Measurements from ENCODE around the gene THTPA. TPM values are rescaled to one million over a fixed set of nuclear protein-coding genes. Genes with fewer than 3 reads are reported as not detected.

THTPA gene
- total and polyA plus RNA-seq, 9 of the 15 experiments (the other 6 are each of a cell fraction or from before 2014, with no cell fraction given): 2.4 to 8.7 (median 5.2) TPM

- TF ChIP-seq BCLAF1 (IDR thresholded peaks at IDR 0.05; ENCODE audit: borderline replicate concordance in 1 of 2, control insufficient read depth in 1 of 2, low read depth in 2 of 2, low read length in 1 of 2): no peak
Observed at GRCh38 chr14:23522643-23523198, 33.4 kb upstream of the THTPA start (continued).

GRCh38 chr14:23523229-23524016 is 32.6 kb upstream of the THTPA start:
- 8% methylated on average over 14 of the region's 16 CpGs for WGBS (ENCODE audit: insufficient coverage, low coverage, missing lambda C conversion rate)
- intact Hi-C loops (cut with micrococcal nuclease): no loop called here
- TF ChIP-seq BCLAF1 (IDR thresholded peaks at IDR 0.05; ENCODE audit: borderline replicate concordance in 1 of 2, control insufficient read depth in 1 of 2, low read depth in 2 of 2, low read length in 1 of 2) (no peak), CUX1 (CRISPR knock-in tag; IDR thresholded peaks at IDR 0.05) (no peak), CBFB (CRISPR knock-in tag; IDR thresholded peaks at IDR 0.05) (no peak), ZNF24 (IDR thresholded peaks at IDR 0.05) (no peak), TCF7 (IDR thresholded peaks at IDR 0.05; ENCODE audit: borderline replicate concordance) (no peak), MCM2 (IDR thresholded peaks at IDR 0.05; ENCODE audit: low read depth) (no peak)

More at GRCh38 chr14:23523229-23524016, 32.6 kb upstream of the THTPA start:
- no peaks in the 10 kb centered on the region for H3K79me2 ChIP-seq (ENCODE audit: control insufficient read depth, insufficient read depth, low read length)
- H3K9me1 ChIP-seq (ENCODE audit: control insufficient read depth, insufficient read depth, low read length): no peaks in the 10 kb centered on the region
- no peak overlapping the region for H3K9ac ChIP-seq (ENCODE audit: insufficient read depth in 1 of 2, low read depth in 2 of 2, low read length in 2 of 2)
- ATAC-seq (no peak), FAIRE-seq (no peak), DNase-seq (ENCODE audit: extremely low read depth in 1 of 4, low spot score in 3 of 4) (no peak)
- H4K20me1 ChIP-seq (replicated peaks; ENCODE audit: control insufficient read depth, insufficient read depth, low read length): no peaks in the 10 kb centered on the region; the same call in 1 of the 2 replicates
- H2AFZ ChIP-seq (ENCODE audit: low read depth, low read length): no peak overlapping the region
- ChIA-PET POLR2A (interaction anchor here (0.6 kb wide), 1 partner anchor 31 kb away, joined by 4 read pairs; no protein-coding TSS in a partner anchor), CTCF (ENCODE audit: low intra/inter-chr PET ratio) (no interaction called here)
- no peaks in the 10 kb centered on the region for H3K36me3 ChIP-seq (ENCODE audit: control insufficient read depth, insufficient read depth, low read length)
- no peak overlapping the region for H3K4me3 ChIP-seq
- no peak overlapping the region for H3K4me2 ChIP-seq (ENCODE audit: insufficient read depth, low read length)
- BruUV-seq (replicated peaks): no TSS peak
- peaks cover 0 to 6% of the 10 kb centered on the region in 2 experiments; a peak in 2 of 5 replicates for H3K4me1 ChIP-seq (replicated peaks in 1 of 2; ENCODE audit: control insufficient read depth in 2 of 2, insufficient read depth in 2 of 2, low read length in 2 of 2)
- peaks cover 2 to 54% of the 10 kb centered on the region in 2 experiments; a peak in 3 of 5 replicates for H3K27me3 ChIP-seq (ENCODE audit: control insufficient read depth in 2 of 2, insufficient read depth in 2 of 2, low read length in 2 of 2)
- no peak overlapping the region for H3K27ac ChIP-seq (ENCODE audit: extremely low read depth, low read depth, low read length)
- H3K9me3 ChIP-seq (replicated peaks; ENCODE audit: control insufficient read depth, insufficient read depth, low read depth, low read length): no peaks in the 10 kb centered on the region
- in situ Hi-C loops (cut with MboI): no loop called here
